Ovary (tissue), 3 donors: ENCODE measurements around the gene PTPRG.

Experiments
- CTCF ChIP-seq, 3 donors: fragments of 450-650 bp in 2 of 3; fragments of 200-600 bp in 1 of 3; IDR thresholded peaks; one replicate each; pipeline versions ENCODE4 v1.5.1 to v1.8.0; 2016 to 2022; ENCODE audit warnings: antibody characterized with exemption in 3 of 3, mild to moderate bottlenecking in 1 of 3
- POLR2A ChIP-seq: fragments of 450-650 bp; IDR thresholded peaks from one replicate; pipeline ENCODE4 v1.6.1; 2017; ENCODE audit warnings: antibody characterized with exemption, mild to moderate bottlenecking, moderate library complexity
- donor health status: DM: no; HTN: no; CAD: no.

- TF ChIP-seq CTCF (IDR thresholded peaks at IDR 0.05) (no peak), POLR2A (no peak)
Measured at GRCh38 chr3:61899700-61900462, 338.5 kb downstream of the PTPRG start.
